DMS114 treated with DMSO at 0.1 percent for 48 hours (cell line): ENCODE results near the gene XKR3.
"Not testable (repeated sequence)": the region's sequence is repeated elsewhere in the genome, so short reads cannot be mapped to it uniquely, and the experiment has no call there.

Experiments
- DNase-seq: peaks from one replicate; lab custom pipeline; 2025; ENCODE audit not compliant: unreplicated experiment; lab: John Stamatoyannopoulos, UW

XKR3 gene

GRCh38 chr22:16824716-16825687 is at the start of gene XKR3:
Gene XKR3, minus strand, starts transcription at chr22:16825411. Its CDS starts 17,338 bp downstream, at chr22:16808073.
- DNase-seq = no peak

- not testable (repeated sequence) for DNase-seq
Measured at GRCh38 chr22:16869640-16870039, 44.4 kb upstream of the XKR3 start.

- DNase-seq = no peak
Measured at GRCh38 chr22:16866167-16866566, 41.0 kb upstream of the XKR3 start.

DNA sequence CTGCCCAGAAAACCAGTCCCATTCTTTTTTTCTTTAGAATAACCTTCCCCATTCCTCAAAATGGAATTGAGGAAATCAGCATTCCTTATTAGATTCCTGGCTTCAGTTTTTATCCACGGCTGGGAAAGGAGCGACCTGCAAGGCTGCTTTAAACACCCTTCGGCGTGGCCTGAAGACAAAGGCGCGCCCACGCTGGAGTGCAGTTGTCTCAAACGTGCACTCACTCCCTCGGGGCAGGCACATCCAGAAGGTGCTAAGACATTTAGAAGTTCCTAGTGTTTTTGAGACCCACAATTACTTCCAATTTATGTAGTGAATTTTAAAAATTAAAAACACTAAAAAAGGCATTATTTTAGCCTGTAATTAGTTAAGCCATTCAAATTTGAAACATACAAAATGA is 31.6 kb upstream of the XKR3 start:
- DNase-seq = not testable (repeated sequence)

- DNase-seq = no peak
Measured at GRCh38 chr22:16854631-16855030, 29.4 kb upstream of the XKR3 start.

DNA sequence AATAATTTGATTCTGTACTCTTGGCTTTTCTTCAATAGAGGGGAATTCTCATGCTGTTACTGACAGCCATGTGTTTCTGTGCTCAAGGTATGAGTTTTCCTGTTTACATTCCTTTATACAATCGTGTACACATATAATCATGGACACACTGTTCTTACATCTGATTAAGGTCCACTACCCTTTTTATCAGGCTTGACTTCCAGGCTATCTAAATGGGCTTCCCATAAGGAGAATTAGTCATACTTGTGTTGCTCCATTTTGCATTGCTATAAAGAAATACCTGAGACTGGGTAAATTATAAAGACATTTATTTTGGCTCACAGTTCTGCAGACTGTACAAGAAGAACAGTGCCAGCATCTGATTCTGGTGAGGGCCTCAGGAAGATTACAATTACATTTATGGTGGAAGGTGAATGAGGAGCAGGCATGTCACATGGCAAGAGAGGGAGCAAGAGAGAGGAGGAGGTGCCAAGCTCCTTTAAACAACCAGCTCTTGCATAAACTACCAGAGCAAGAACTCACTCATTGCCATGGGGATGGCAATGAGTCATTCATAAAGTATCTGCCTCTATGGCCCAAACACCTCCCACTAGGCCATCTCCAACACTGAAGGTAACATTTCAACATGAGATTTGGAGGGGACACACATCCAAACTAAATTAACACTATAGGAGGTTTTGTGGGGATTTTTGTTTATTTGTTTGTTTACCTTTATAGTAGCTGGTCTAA is 26.2 kb upstream of the XKR3 start:
- DNase-seq = not testable (repeated sequence)

- DNase-seq = no peak
Measured at GRCh38 chr22:16847271-16847670, 22.1 kb upstream of the XKR3 start.

GRCh38 chr22:16845881-16846280 is 20.7 kb upstream of the XKR3 start:
- DNase-seq = no peak

DNA sequence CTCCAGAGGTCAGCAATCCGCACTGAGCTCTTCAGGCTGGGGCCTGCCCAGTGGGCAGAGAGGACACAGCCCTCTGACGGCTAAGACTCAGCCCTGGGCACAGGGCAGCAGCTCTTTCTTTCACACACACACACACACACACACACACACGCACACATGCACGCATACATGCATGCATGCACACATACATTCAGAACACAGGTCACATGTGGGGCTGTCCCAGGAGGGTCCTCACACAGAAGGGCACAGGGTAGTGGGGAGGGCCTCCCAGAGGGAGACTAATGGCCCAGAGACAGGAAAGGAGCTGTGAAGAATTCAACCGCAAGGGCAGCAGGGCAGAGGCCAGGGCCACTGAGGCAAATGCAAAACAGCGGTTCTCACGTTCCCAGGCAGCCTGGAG is 20.3 kb upstream of the XKR3 start:
- no peak for DNase-seq

GRCh38 chr22:16844529-16844928 is 19.3 kb upstream of the XKR3 start:
- no peak for DNase-seq

DNA sequence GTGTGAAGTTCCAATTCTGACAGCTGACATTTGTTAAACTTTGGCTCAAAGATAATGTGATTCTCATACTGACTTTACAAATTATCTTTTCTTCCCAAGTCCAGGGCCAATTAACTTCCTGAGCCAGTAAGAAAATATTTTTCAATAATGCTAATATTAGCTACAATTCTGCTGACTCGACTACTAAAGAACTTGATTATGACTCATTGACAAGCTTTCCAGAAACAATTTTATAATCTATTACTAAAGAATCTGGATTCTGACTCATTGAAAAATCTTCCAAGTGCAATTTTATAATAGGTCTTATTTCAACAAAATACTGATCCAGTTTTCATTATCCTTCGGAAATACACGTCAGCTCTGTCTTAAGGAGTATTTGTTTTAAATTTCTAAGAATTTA is 12.9 kb upstream of the XKR3 start:
- DNase-seq = no peak

GRCh38 chr22:16834971-16835370 is 9.8 kb upstream of the XKR3 start:
- DNase-seq = no peak

GRCh38 chr22:16831257-16831656 is 6.0 kb upstream of the XKR3 start:
- no peak for DNase-seq

DNA sequence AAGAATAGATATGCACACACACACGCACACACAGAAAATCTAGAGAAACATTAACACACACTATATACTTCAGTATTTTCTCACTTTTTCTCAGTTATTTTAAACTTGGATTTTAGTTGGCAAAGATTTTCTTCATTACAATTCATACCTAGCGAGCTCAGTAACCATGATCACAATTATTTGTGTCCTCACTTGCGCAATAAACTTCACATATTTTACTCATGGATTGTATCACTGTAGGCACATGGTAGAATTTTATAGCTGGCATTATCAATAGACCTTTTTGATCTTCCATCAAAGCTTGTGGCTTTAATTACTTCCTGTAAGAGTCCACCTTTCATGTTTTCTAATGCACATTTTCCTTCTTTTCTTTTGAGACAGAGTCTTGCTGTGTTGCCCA is 4.8 kb upstream of the XKR3 start:
- DNase-seq = no peak

- no peak for DNase-seq
Measured at GRCh38 chr22:16828876-16829275, 3.7 kb upstream of the XKR3 start.

GRCh38 chr22:16827506-16827905 is 2.3 kb upstream of the XKR3 start:
- no peak for DNase-seq

DNA sequence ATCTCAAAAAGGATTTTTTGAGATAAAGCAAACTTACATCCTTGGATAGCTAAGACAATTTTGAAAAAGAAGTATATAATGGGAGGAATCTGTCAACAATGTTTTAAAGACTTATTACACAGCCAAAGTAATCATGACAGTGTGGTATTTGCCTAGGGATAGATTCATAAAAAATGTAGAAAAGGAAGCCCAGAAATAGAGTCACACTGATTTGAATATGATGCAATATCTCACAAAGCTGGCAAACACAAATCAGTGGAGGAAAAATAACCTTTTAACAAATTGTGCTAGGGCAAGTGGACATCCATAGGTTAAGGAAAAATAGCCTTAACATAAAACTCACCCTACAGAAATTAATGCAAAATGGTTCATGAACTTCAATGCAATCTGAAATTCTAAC is 6.0 kb downstream of the XKR3 start:
- DNase-seq = no peak

DNA sequence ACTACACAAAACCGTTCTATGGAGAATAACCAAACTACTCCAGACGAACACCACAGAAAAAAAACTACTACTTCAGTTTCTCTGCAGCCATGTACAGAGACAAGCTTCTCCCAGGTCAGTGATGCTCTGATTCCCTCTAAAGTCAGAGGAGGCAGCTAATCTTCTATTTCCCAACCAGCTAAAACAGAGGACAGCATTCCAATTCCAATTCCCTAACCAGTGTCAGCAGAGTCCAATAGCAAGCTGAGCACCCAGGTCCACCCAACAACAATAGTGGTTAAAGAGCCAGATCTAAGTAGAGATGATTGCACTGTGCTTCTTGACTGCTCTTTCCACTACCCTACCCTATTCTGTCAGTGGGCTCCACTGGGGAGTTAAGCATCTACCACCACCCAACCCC is 6.7 kb downstream of the XKR3 start:
- no peak for DNase-seq

- DNase-seq = no peak
Measured at GRCh38 chr22:16815073-16815472, 10.1 kb downstream of the XKR3 start.

DNA sequence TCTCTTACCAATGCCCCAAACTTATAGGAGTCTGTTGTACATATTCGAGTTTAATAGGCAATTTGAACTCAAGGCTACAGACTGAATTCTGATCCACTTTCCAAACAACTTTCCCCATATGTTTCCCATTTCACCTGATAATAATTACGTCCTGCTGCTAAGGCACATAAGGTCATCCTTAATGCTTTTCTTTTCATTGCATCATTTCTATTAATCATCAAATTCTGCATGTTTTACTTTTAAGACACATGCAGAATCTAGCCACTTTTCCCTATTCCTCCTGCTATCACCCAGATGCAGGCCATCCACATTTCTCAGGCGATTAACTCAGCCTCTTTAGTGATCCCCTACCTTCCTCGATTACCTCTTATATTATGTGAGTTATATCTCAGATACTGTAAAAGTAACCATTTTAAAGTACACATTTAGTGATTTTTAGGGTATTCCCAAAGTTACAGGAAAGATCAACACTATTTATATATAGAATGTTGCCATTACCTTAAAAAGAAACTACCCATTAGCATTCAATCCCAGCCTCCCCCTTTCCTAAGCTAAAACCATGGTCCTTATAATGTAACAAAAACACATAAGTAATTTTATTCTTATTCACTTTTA is 14.9 kb downstream of the XKR3 start:
- no peak for DNase-seq

GRCh38 chr22:16808744-16809143 is 16.5 kb downstream of the XKR3 start:
- no peak for DNase-seq

DNA sequence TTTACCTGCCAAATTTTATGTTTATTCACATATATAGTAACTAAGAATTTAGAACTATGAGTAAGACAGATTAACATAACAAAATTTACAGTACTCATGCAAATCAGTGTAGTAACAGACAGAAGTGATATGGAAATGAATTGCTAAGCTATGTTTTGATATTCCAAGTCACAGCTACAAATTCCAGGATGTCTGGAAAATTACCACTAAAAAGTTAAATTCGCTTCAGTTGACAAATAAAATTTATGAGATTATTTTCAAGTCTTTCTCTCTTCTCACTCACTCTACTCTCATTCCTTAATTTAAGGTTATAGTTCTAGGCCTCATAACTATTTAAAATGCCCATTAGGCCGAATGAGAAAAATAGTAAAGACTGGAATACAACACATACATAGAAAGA is 18.1 kb downstream of the XKR3 start:
- no peak for DNase-seq
